ENCODE data around the gene SYNDIG1. TPM values are rescaled to one million over a fixed set of nuclear protein-coding genes. Genes with fewer than 3 reads are reported as not detected.

SYNDIG1 gene
- total RNA-seq, 1 experiment from 2014 or later: not detected

GRCh38 chr20:24522452-24523330 lies 53.3 kb downstream of the SYNDIG1 start:
- intact Hi-C loops (cut with micrococcal nuclease; ENCODE audit: unreplicated experiment) (no loop called here), in situ Hi-C loops (cut with HindIII; ENCODE audit: low pct_unique_long_range_greater_than_20kb, low sequenced_read_pairs) (no loop called here)
- H3K36me3 ChIP-seq (ENCODE audit: control insufficient read depth, insufficient read depth, low read length): no peaks in the 10 kb centered on the region
- TF ChIP-seq TCF7L2 (IDR thresholded peaks at IDR 0.05; ENCODE audit: low read depth, low read length): no peak
- no peak for TF ChIP-seq CTCF (IDR thresholded peaks at IDR 0.05)
- TF ChIP-seq POLR2AphosphoS5 (IDR thresholded peaks at IDR 0.05; ENCODE audit: low read depth, low read length): no peak
- no peak for TF ChIP-seq REST (IDR thresholded peaks at IDR 0.05; ENCODE audit: insufficient read depth in 1 of 2, low read depth in 2 of 2, low read length in 1 of 2)
- TF ChIP-seq SIN3A (IDR thresholded peaks at IDR 0.05; ENCODE audit: borderline replicate concordance, insufficient read depth, low read depth, low read length): no peak
- ChIA-PET CTCF (no interaction called here), POLR2A (no interaction called here)
- peaks cover 11% of the 10 kb centered on the region for H3K27me3 ChIP-seq (ENCODE audit: control insufficient read depth, insufficient read depth, low read length)
- no peak overlapping the region for H3K4me3 ChIP-seq (ENCODE audit: low read depth in 2 of 2, low read length in 2 of 2)
- no peaks in the 10 kb centered on the region for H3K9me3 ChIP-seq (ENCODE audit: control insufficient read depth, insufficient read depth, low read depth, low read length)
- no peak for ATAC-seq
- H3K27ac ChIP-seq (ENCODE audit: low read length): no peak overlapping the region
- H3K4me1 ChIP-seq (ENCODE audit: control insufficient read depth, insufficient read depth, low read length): no peaks in the 10 kb centered on the region
- no TSS peak for BruUV-seq (replicated peaks)
- no peak for DNase-seq (ENCODE audit: low read depth, low spot score)

- DNase-seq (ENCODE audit: low read depth, low spot score) (no peak), ATAC-seq (no peak)
- no peak overlapping the region for H3K4me3 ChIP-seq (ENCODE audit: low read depth in 2 of 2, low read length in 2 of 2)
- intact Hi-C loops (cut with micrococcal nuclease; ENCODE audit: unreplicated experiment): no loop called here
- peaks cover 11% of the 10 kb centered on the region for H3K27me3 ChIP-seq (ENCODE audit: control insufficient read depth, insufficient read depth, low read length)
- no peak for TF ChIP-seq SIN3A (IDR thresholded peaks at IDR 0.05; ENCODE audit: borderline replicate concordance, insufficient read depth, low read depth, low read length)
- TF ChIP-seq POLR2AphosphoS5 (IDR thresholded peaks at IDR 0.05; ENCODE audit: low read depth, low read length): no peak
- TF ChIP-seq CTCF (IDR thresholded peaks at IDR 0.05): no peak
- TF ChIP-seq TCF7L2 (IDR thresholded peaks at IDR 0.05; ENCODE audit: low read depth, low read length): no peak
- TF ChIP-seq REST (IDR thresholded peaks at IDR 0.05; ENCODE audit: insufficient read depth in 1 of 2, low read depth in 2 of 2, low read length in 1 of 2): no peak
- no TSS peak for BruUV-seq (replicated peaks)
- H3K9me3 ChIP-seq (ENCODE audit: control insufficient read depth, insufficient read depth, low read depth, low read length): no peaks in the 10 kb centered on the region
- POLR2A ChIA-PET: no interaction called here
- H3K4me1 ChIP-seq (ENCODE audit: control insufficient read depth, insufficient read depth, low read length): no peaks in the 10 kb centered on the region
- H3K36me3 ChIP-seq (ENCODE audit: control insufficient read depth, insufficient read depth, low read length): no peaks in the 10 kb centered on the region
- CTCF ChIA-PET: no interaction called here
- no peak overlapping the region for H3K27ac ChIP-seq (ENCODE audit: low read length)
- in situ Hi-C loops (cut with HindIII; ENCODE audit: low pct_unique_long_range_greater_than_20kb, low sequenced_read_pairs): no loop called here
These were observed 54.2 kb downstream of the SYNDIG1 start for GRCh38 chr20:24523661-24524060.

Measured in Panc1 (cell line).